T-cell (primary cell): ENCODE results near the gene SIL1. TPM values are rescaled to one million over a fixed set of nuclear protein-coding genes. Genes with fewer than 3 reads are reported as not detected.
A peak's percentile ranks its signal among the peaks of the same experiment; 100 is the strongest.

Source experiments
- ATAC-seq, 4 experiments: fragments of 200-7000 bp in 3 of 4; fragments of 150-1000 bp in 1 of 4; cut with Tn5 transposase; replicated peaks in 1 of 4; 1 replicate in 3 of 4; 2 replicates in 1 of 4; pipeline ENCODE4 v1.10.0; 2021; ENCODE audit warnings: moderate library complexity in 3 of 4, mild to moderate bottlenecking in 2 of 4, moderate number of reproducible peaks in 1 of 4
- CTCF ChIA-PET, 2 donors: fragments of 300-600 bp; sonication (Branson Sonifier 250); formaldehyde crosslinking; loops; one replicate each; lab custom pipeline; 2022; ENCODE audit warnings: antibody characterized with exemption in 2 of 2; lab: Charles Lee
- POLR2A ChIA-PET, 2 donors: fragments of 300-600 bp; sonication (Branson Sonifier 250); formaldehyde crosslinking; loops; one replicate each; lab custom pipeline; 2022; ENCODE audit warnings: antibody characterized with exemption in 2 of 2; lab: Charles Lee
- DNase-seq, 35 experiments: peaks; one replicate each; pipeline versions ENCODE4 v3.0.0 to v3.0.0-alpha.2; 2013 to 2023
- H3K27ac ChIP-seq: one replicate; pipeline ENCODE4 v1.5.1; 2013; ENCODE audit warnings: low read length
- H3K27me3 ChIP-seq, 2 experiments: replicated peaks in 1 of 2; 1 replicate in 1 of 2; 2 replicates in 1 of 2; pipeline versions ENCODE4 v1.6.1 to v1.7.0; 2013; ENCODE audit warnings: low read length in 1 of 2, mixed read lengths in 1 of 2; ENCODE audit not compliant: control insufficient read depth in 2 of 2, insufficient read depth in 2 of 2; ENCODE audit errors: extremely low read depth in 1 of 2
- H3K36me3 ChIP-seq, 2 donors: 1 replicate in 1 of 2; 2 replicates in 1 of 2; pipeline versions ENCODE4 v1.6.1 to v1.7.0; 2013; ENCODE audit warnings: low read length in 1 of 2; ENCODE audit not compliant: control insufficient read depth in 2 of 2, insufficient read depth in 1 of 2; ENCODE audit errors: extremely low read depth in 1 of 2
- H3K4me1 ChIP-seq, 2 experiments: 1 replicate in 1 of 2; 2 replicates in 1 of 2; pipeline versions ENCODE4 v1.6.1 to v1.7.0; 2013; ENCODE audit warnings: low read length in 2 of 2, mixed read lengths in 1 of 2; ENCODE audit not compliant: insufficient read depth in 2 of 2, control insufficient read depth in 1 of 2; ENCODE audit errors: extremely low read depth in 1 of 2
- H3K4me3 ChIP-seq, 2 donors: 1 replicate in 1 of 2; 2 replicates in 1 of 2; pipeline versions ENCODE4 v1.5.1 to v1.7.0; 2013; ENCODE audit warnings: mild to moderate bottlenecking in 2 of 2, low read length in 1 of 2, moderate library complexity in 1 of 2; ENCODE audit not compliant: control insufficient read depth in 1 of 2; ENCODE audit errors: extremely low read depth in 1 of 2
- H3K9me3 ChIP-seq: 2 replicates; pipeline ENCODE4 v1.7.0; 2013
- H3K27ac Mint-ChIP-seq, 2 donors: one replicate each; pipeline ENCODE4 v1.8.0; 2020 to 2021; ENCODE audit warnings: mild to moderate bottlenecking in 2 of 2, mixed read lengths in 2 of 2
- H3K27me3 Mint-ChIP-seq, 2 donors: one replicate each; pipeline ENCODE4 v1.8.0; 2021 to 2022; ENCODE audit warnings: mixed read lengths in 2 of 2
- H3K36me3 Mint-ChIP-seq: one replicate; pipeline ENCODE4 v1.8.0; 2021; ENCODE audit warnings: mixed read lengths
- H3K4me1 Mint-ChIP-seq, 3 donors: one replicate each; pipeline ENCODE4 v1.8.0; 2020 to 2022; ENCODE audit warnings: mixed read lengths in 3 of 3, mild to moderate bottlenecking in 1 of 3
- H3K4me3 Mint-ChIP-seq, 3 donors: one replicate each; pipeline ENCODE4 v1.8.0; 2020 to 2022; ENCODE audit warnings: mild to moderate bottlenecking in 3 of 3, mixed read lengths in 3 of 3, moderate library complexity in 3 of 3
- H3K9me3 Mint-ChIP-seq, 3 donors: one replicate each; pipeline ENCODE4 v1.8.0; 2020 to 2022; ENCODE audit warnings: mixed read lengths in 3 of 3
- whole genome bisulfite sequencing: methylation state at CpG from one replicate; pipeline ENCODE4 v1.1.5; 2013; ENCODE audit warnings: missing lambda C conversion rate; ENCODE audit not compliant: insufficient coverage; 5-methylcytosine and 5-hydroxymethylcytosine counted together
- total RNA-seq, 35 experiments: library from RNA in 6 of 35; stranded (reverse) in 6 of 35; fragments of 120-200 nt in 1 of 35; gene quantifications; one replicate each; pipeline versions ENCODE4 v1.2.1 to v1.2.4 and lab custom pipeline; 2013 to 2026

Gene SIL1
- total RNA-seq, 5 donors from 2014 or later (not counting 1 experiment from before 2014, with no cell fraction given): 14.2 to 16.5 (median 15.8) TPM

DNA sequence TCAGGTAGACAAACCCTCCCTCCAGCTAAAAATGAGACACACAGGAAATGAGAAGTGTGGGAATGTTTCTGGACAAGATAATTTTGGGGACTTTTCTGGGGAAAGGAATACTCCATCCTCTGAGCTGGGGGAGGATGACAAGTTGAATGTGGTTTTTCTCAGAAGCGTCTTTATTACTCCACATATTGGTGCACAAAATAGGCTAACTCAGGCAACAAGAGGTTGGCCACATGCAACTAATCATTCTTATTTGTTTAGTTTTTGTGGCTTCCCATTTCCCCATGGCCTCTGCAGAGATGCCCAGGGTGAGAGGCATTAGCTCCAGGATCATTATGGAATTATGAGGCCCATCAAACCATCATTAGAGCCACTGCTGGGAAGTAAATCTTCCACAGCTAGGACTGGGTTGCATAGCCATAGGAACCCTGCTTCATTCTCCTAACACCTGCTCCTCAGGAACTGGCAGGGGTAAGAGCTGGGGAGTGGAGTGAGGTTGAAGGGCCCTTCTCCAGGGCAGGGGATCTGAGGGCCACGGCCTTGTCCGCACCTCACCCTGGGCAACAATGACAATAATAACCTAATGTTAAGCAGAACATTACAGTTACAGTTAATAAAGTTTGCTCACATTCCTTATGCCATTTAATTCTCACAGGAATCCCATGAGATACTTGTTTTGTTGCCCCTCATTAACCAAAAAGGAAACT is 9.3 kb upstream of the SIL1 start:
- H3K4me1 ChIP-seq: no peaks in the 10 kb centered on the region
- H3K27me3 ChIP-seq: peaks cover 0 to 3% of the 10 kb centered on the region in 2 experiments
- no peaks in the 10 kb centered on the region for H3K9me3 ChIP-seq
- DNase-seq: no peak
- 100% methylated on average over 2 of the region's 3 CpGs for WGBS
- no peak overlapping the region for H3K27ac Mint-ChIP-seq
- H3K4me3 Mint-ChIP-seq: no peak overlapping the region
- H3K4me1 Mint-ChIP-seq: no peaks in the 10 kb centered on the region
- no peak overlapping the region for H3K27ac ChIP-seq
- no peaks in the 10 kb centered on the region for H3K36me3 Mint-ChIP-seq
- H3K27me3 Mint-ChIP-seq: peaks cover 0 to 4% of the 10 kb centered on the region in 2 donors
- H3K4me3 ChIP-seq: no peak overlapping the region
- POLR2A ChIA-PET: no interaction called here
- ATAC-seq: no peak
- H3K36me3 ChIP-seq: no peaks in the 10 kb centered on the region
- H3K9me3 Mint-ChIP-seq: no peaks in the 10 kb centered on the region
- CTCF ChIA-PET: no interaction called here

DNA sequence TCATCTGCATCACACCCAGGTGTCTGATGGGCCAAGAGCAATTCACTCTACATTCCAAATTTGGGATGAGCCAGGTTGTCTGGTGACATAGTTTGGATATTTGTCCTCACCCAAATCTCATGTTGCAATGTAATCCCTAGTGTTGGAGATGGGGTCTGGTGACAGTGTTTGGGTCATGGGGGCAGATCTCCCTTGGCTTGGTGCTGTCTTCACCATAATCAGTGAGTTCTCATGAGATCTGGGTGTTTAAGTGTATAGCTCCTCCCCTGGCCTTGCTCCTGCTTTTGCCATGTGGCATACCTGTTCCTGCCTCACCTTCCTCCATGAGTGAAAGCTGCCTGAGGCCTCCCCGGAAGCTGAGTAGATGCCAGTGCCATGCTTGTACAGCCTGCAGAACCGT is 7.4 kb upstream of the SIL1 start:
- POLR2A ChIA-PET: no interaction called here
- ATAC-seq: no peak
- no peaks in the 10 kb centered on the region for H3K4me1 Mint-ChIP-seq
- H3K4me1 ChIP-seq: no peaks in the 10 kb centered on the region
- H3K4me3 Mint-ChIP-seq: no peak overlapping the region
- H3K27me3 Mint-ChIP-seq: peaks cover 0 to 4% of the 10 kb centered on the region in 2 donors
- WGBS: 90% methylated on average over 2 of the region's 2 CpGs
- H3K9me3 Mint-ChIP-seq: no peaks in the 10 kb centered on the region
- no peaks in the 10 kb centered on the region for H3K36me3 ChIP-seq
- H3K27ac ChIP-seq: no peak overlapping the region
- CTCF ChIA-PET: no interaction called here
- H3K27me3 ChIP-seq: peaks cover 0 to 3% of the 10 kb centered on the region in 2 experiments
- H3K36me3 Mint-ChIP-seq: no peaks in the 10 kb centered on the region
- no peak overlapping the region for H3K4me3 ChIP-seq
- H3K27ac Mint-ChIP-seq: no peak overlapping the region
- no peak for DNase-seq
- H3K9me3 ChIP-seq: no peaks in the 10 kb centered on the region

DNA sequence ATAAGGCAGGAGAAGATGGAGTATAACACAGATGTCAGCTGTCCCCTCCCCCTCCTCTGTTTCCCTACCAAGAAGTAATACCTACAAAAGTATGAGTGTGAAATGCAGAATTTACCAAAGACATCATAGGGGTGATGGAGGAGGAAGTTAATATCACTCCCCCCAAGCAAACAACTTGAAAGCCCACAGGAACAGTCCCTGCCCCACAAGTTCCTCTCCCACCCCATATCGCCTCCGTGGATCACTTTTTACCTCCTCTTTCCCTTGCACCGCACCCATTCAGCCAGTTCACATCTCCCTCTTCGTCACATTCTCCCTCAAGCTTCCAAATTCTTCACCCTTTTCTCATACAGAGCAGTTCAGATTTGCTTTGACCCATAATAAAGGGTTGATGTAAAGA is 7.0 kb upstream of the SIL1 start:
- ChIA-PET POLR2A (no interaction called here), CTCF (no interaction called here)
- H3K27ac ChIP-seq: no peak overlapping the region
- 30% methylated on average over 2 of the region's 4 CpGs for WGBS
- no peak for ATAC-seq
- Mint-ChIP-seq H3K27ac (no peak overlapping the region), H3K27me3 (peaks cover 0 to 4% of the 10 kb centered on the region in 2 donors), H3K9me3 (no peaks in the 10 kb centered on the region), H3K4me3 (no peak overlapping the region), H3K36me3 (no peaks in the 10 kb centered on the region), H3K4me1 (no peaks in the 10 kb centered on the region)
- H3K27me3 ChIP-seq: peaks cover 0 to 3% of the 10 kb centered on the region in 2 experiments
- no peaks in the 10 kb centered on the region for H3K36me3 ChIP-seq
- H3K4me3 ChIP-seq: no peak overlapping the region
- DNase-seq: no peak
- H3K4me1 ChIP-seq: no peaks in the 10 kb centered on the region
- no peaks in the 10 kb centered on the region for H3K9me3 ChIP-seq

DNA sequence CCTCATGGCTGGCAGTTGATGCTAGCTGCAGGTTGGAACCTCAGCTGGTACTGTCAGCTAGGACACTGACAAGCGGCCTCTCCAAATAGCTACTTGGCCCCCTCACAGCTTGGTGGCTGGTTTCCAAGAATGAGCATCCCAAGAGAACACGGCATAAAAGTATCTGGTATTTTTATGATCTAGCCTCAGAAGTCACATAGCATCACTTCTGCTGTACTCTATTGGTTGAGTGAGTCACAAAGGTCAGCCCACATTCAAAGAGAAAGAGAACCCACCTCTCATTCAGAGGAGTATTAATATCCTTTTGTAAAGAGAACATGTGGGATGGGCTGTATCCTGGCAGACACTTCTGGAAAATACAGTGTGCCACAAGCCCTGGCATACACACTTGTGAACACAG is 6.0 kb upstream of the SIL1 start:
- Mint-ChIP-seq H3K4me3 (no peak overlapping the region), H3K4me1 (no peaks in the 10 kb centered on the region), H3K27ac (no peak overlapping the region), H3K9me3 (no peaks in the 10 kb centered on the region), H3K36me3 (no peaks in the 10 kb centered on the region), H3K27me3 (peaks cover 0 to 4% of the 10 kb centered on the region in 2 donors)
- Histone ChIP-seq H3K27ac (no peak overlapping the region), H3K27me3 (peaks cover 0 to 3% of the 10 kb centered on the region in 2 experiments), H3K4me3 (no peak overlapping the region), H3K4me1 (no peaks in the 10 kb centered on the region), H3K36me3 (no peaks in the 10 kb centered on the region), H3K9me3 (no peaks in the 10 kb centered on the region)
- CTCF ChIA-PET: no interaction called here
- WGBS: 83% methylated on average over 1 of the region's 2 CpGs
- POLR2A ChIA-PET: interaction anchor here in 1 of 2 donors (0.6 kb wide), 1 partner anchor 382 kb away, joined by 5 read pairs; no protein-coding TSS in a partner anchor
- ATAC-seq (no peak), DNase-seq (no peak)

DNA sequence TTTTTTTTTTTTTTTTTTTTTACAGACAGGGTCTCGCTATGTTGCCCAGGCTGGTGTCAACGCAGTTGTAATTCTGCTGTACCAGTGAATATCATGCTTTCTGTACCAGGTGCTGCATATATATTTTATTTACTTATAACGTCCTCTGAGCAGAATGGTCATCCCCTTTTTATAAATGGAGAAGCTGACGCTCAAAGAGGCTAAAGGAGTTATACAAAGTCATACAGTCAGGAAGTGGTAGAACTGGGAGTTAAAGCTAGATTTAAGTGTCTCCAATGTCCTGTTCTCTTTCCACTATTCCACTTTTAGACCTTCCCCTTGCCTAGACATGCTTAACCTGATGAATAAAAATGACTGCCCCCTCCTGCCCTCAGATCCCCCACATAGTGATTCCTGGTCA is 1.2 kb upstream of the SIL1 start:
- no CpG with 5 or more reads among the region's 4 CpGs for WGBS
- no peaks in the 10 kb centered on the region for H3K36me3 ChIP-seq
- no peaks in the 10 kb centered on the region for H3K9me3 ChIP-seq
- no peak overlapping the region for H3K27ac ChIP-seq
- POLR2A ChIA-PET: interaction anchor here in 1 of 2 donors (0.8 to 1.1 kb wide), 2 partner anchors 8 to 142 kb away, joined by 3 to 8 read pairs; partner anchors contain the start of gene PAIP2
- H3K27me3 Mint-ChIP-seq: no peaks in the 10 kb centered on the region
- H3K4me3 Mint-ChIP-seq: peak overlapping the region in 1 of 3 donors; percentile 10
- no peak for ATAC-seq
- no peak for DNase-seq
- peaks cover 0 to 3% of the 10 kb centered on the region in 2 experiments for H3K27me3 ChIP-seq
- H3K27ac Mint-ChIP-seq: no peak overlapping the region
- peaks cover 3% of the 10 kb centered on the region for H3K36me3 Mint-ChIP-seq
- H3K4me3 ChIP-seq: no peak overlapping the region
- peaks cover 17 to 22% (median 18%) of the 10 kb centered on the region in 3 donors for H3K4me1 Mint-ChIP-seq
- H3K9me3 Mint-ChIP-seq: no peaks in the 10 kb centered on the region
- H3K4me1 ChIP-seq: peaks cover 0 to 21% of the 10 kb centered on the region in 2 experiments
- CTCF ChIA-PET: no interaction called here

DNA sequence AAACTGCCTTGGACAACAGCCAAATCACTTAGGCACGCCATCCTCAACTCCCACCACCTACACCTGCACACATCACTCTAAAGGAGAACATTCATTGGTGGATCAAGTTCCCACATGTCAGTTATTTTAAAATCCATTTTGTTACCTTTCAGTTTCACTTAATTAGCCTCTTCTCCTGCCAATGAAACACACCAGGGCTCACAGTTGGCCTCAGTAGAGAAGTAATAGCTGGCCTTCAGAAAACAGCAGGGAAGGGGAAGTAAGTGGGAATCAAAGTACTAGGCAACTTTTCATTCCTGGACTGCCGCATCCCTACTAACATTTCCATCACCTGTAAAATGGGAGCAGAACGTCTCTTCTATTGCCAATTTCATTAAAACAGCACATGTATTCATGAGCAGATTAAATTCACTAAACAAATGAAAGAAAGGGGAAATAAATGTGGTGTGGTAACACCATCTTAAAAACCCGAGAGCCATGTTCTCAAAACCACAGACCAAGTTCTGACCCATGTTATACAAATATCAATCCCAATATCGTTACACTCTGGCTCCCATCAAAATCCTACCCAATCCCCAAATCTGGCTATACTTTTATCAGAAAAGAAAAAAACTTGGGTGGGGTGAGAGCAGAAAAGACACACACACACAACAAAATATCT is 1.7 kb downstream of the SIL1 start:
- Histone ChIP-seq H3K9me3 (no peaks in the 10 kb centered on the region), H3K4me3 (no peak overlapping the region), H3K4me1 (peaks cover 0 to 21% of the 10 kb centered on the region in 2 experiments), H3K27ac (peak overlapping the region; percentile 29), H3K27me3 (no peaks in the 10 kb centered on the region), H3K36me3 (no peaks in the 10 kb centered on the region)
- peaks cover 12% of the 10 kb centered on the region for H3K36me3 Mint-ChIP-seq
- ChIA-PET POLR2A (no interaction called here), CTCF (interaction anchor here in 1 of 2 donors (0.5 kb wide), 1 partner anchor 9 kb away, joined by 3 read pairs; no protein-coding TSS in a partner anchor)
- no peak for DNase-seq
- H3K27me3 Mint-ChIP-seq: no peaks in the 10 kb centered on the region
- 83% methylated on average over 1 of the region's 5 CpGs for WGBS
- ATAC-seq: no peak
- no peaks in the 10 kb centered on the region for H3K9me3 Mint-ChIP-seq
- H3K4me1 Mint-ChIP-seq: peaks cover 19 to 30% (median 30%) of the 10 kb centered on the region in 3 donors
- peak overlapping the region; percentile 88 to 91 (median 89) for H3K4me3 Mint-ChIP-seq
- H3K27ac Mint-ChIP-seq: peak overlapping the region; percentile 53 to 59
